GM18526 (cell line): ENCODE results near the gene ENO2.
A peak's percentile ranks its signal among the peaks of the same experiment; 100 is the strongest.

Source experiments
- POLR2A ChIP-seq: IDR thresholded peaks from 3 replicates; pipeline ENCODE4 v1.6.1; 2011; ENCODE audit not compliant: insufficient read length; ENCODE audit errors: extremely low read depth

Gene ENO2

DNA sequence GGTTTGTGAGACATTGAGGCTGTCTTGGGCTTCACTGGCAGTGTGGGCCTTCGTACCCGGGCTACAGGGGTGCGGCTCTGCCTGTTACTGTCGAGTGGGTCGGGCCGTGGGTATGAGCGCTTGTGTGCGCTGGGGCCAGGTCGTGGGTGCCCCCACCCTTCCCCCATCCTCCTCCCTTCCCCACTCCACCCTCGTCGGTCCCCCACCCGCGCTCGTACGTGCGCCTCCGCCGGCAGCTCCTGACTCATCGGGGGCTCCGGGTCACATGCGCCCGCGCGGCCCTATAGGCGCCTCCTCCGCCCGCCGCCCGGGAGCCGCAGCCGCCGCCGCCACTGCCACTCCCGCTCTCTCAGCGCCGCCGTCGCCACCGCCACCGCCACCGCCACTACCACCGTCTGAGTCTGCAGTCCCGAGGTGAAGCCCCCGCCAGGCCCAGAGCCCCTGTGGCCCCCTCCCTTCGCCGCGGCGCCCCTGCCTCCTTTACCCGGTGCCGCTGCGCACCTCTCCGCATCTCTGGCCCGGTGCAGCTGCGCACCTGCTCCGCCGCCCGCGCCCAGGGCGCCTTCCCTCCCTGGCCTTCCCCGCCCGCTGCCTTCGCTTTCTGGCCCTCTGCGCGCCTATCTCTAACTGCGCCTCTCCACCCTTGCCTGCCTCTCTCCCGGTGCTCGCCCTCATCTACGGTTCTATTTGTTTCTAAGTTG is at the start of gene ENO2:
Gene ENO2 (plus strand): TSS at position 335 of the 701 bp plus-strand sequence. CDS start 1,253 bp downstream, outside the sequence.
- TF ChIP-seq POLR2A, result peak; percentile 33

DNA sequence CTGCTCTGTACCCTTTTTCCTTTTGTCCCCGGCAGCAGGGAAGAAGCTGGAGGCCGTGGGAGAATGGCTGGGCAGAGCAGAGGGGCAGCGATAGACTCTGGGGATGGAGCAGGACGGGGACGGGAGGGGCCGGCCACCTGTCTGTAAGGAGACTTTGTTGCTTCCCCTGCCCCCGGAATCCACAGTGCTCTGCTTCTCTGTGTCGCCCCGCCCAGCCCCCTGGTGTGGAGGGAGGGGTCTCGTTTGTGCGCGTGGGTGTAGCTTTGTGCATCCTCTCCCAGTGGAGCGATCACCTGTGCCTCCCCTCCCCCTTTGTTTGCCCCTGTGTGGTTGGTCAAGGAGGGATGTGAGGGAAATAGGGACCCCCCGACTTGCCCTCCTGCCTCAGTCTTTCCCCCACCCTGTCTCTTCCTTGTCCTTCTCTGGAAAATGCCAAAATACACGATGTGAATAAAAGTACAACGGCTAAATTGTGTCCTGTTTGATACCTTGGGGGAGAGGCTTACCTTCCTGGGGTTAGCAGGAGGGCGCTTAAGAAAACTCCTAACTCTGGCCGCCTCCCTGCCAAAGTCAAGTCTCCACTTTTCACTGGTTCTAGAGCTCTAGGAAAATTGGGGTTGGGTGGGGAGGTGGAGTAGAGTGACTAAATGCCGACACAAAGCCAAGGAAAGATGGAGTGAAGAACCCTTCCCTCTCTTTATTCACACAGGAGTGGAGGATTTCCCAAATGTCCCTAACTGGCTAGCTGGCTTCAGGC is 48.0 kb upstream of the ENO2 start:
- no peak for TF ChIP-seq POLR2A

- no peak for TF ChIP-seq POLR2A
Measured at GRCh38 chr12:6866920-6867412, 47.4 kb upstream of the ENO2 start.

GRCh38 chr12:6867413-6868210 is 46.8 kb upstream of the ENO2 start, which contains the start of gene TPI1:
Gene TPI1, plus strand, starts transcription at chr12:6867531. Its CDS starts 36 bp downstream, at chr12:6867567.
- TF ChIP-seq POLR2A, result peak; percentile 99

GRCh38 chr12:6868211-6869048 is 46.0 kb upstream of the ENO2 start:
- no peak for TF ChIP-seq POLR2A

GRCh38 chr12:6869049-6870021 is 45.0 kb upstream of the ENO2 start:
- TF ChIP-seq POLR2A, result no peak

DNA sequence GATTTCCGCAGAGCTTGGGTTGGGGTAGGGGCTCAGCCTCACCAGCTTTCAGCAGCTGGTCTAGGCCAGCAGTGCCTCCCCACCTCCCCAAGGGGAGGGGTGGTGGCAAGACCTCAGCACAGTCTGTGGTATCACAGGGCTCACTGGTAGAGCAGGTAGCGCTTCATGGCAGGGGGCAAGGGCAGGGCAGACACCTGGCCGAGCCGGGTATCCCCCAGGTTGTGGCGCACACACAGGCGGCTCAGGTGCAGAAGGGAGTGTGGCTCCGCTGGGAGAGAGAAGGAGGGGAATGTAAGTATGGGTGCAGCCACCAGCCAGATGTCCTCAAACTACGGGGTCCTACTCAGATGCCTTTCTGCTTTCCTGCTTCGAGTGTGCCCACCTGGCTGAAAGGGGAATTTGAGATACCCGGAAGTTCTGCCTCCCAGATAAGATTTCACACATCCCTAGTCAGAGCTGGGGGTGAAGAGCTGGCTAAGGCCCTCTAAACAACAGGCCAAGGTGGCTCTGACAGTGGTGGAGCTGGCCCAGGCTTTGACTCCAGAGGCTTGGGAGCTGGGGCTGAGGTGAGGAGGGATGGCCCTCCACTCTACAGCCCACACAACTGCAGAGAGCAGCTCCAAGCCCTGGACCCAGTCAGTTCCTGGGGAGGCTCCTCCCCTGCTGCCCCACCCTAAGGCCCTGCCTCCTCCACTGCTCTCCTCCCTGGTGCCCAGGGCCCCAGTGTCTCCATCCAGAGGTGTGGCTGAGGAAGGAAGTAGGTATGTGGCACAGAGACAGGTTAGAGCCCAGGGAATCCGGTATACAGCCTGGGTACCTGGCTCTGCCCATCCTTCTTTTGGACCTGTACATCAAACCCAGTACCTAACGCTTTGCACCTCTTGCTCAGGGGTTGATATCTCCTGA is 43.1 kb upstream of the ENO2 start:
- no peak for TF ChIP-seq POLR2A

GRCh38 chr12:6872073-6873048 is 42.0 kb upstream of the ENO2 start:
- TF ChIP-seq POLR2A, result peak; percentile 39

DNA sequence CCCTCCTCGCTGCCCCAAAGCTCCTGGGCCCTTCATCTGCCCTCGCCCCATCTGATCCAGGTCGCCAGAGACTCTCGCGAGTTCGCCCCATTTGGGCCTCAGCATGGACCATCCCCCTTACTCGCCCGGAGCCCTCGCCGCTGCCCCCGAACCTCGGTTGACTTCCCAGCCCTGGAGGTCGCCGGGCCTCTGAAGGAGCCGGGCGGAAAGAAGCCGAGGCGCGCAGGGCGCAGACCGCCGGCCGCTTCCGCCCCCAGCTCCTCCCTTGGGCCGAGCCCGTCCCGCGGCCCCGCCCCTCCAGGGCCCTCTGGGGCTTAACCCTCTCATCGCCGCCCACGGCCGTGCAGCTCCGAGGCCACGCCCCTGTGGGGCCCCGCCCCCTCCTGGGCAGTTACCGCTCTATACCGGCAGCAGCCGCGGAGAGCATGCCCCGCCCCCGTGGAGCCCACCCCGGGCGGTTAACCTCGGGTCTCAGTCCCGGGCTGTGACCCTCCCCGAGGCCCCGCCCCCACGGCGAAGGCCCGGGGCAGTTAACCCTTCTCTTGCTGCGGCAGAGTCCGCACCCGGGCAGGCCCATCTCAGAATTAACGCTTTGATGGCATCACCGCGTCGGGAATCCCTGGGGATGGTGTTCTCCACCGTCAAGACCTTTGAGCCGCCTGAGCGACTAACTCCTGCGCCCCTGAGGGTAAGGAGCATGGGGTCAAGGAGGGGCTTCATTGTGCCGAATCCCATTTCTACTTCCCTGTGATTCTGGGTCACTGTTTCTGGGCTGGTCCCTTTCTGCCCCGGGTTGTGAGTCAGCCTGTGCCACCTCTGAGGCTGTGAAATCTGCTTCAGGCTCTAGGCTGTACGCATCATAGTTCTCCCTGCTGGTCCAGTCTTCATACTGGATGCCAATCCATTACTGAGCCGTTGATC is 41.0 kb upstream of the ENO2 start, which contains the start of gene SPSB2:
Gene SPSB2 (minus strand): TSS at position 210 of the 921 bp plus-strand sequence. CDS start 402 bp downstream, outside the sequence.
- peak; percentile 72 for TF ChIP-seq POLR2A

GRCh38 chr12:6883252-6883651 is 31.1 kb upstream of the ENO2 start:
- TF ChIP-seq POLR2A, result no peak
